AG10803 (cell line): Measurements from ENCODE around the gene LIN7C.

Experiments used
- DNase-seq: peaks from one replicate; pipeline ENCODE4 v3.0.0; 2010; ENCODE audit warnings: low read depth
- H3K4me3 ChIP-seq: 2 replicates; pipeline ENCODE4 v1.5.1; 2011; ENCODE audit warnings: mild to moderate bottlenecking, low read length, control low read depth
- CTCF ChIP-seq: conservative IDR thresholded peaks from 2 replicates; pipeline ENCODE4 v1.5.1; 2011; ENCODE audit warnings: mild to moderate bottlenecking, low read length, control low read depth, inconsistent platforms

Gene LIN7C

GRCh38 chr11:27459191-27459590, 47.4 kb downstream of the LIN7C start:
- DNase-seq, result no peak
- no peak for TF ChIP-seq CTCF
- no peak overlapping the region for H3K4me3 ChIP-seq

GRCh38 chr11:27458182-27458581, 48.4 kb downstream of the LIN7C start:
- no peak for TF ChIP-seq CTCF
- DNase-seq, result no peak
- no peak overlapping the region for H3K4me3 ChIP-seq

GRCh38 chr11:27456795-27457329, 49.7 kb downstream of the LIN7C start:
- no peak for DNase-seq
- TF ChIP-seq CTCF, result no peak
- H3K4me3 ChIP-seq, result no peak overlapping the region

GRCh38 chr11:27456140-27456794, 50.3 kb downstream of the LIN7C start:
- peak overlapping the region; percentile 4; the same call in 1 of the 2 replicates for H3K4me3 ChIP-seq
- no peak for TF ChIP-seq CTCF
- DNase-seq, result peak; percentile 51

- DNase-seq, result no peak
- H3K4me3 ChIP-seq, result no peak overlapping the region
- no peak for TF ChIP-seq CTCF
These were observed 50.9 kb downstream of the LIN7C start for GRCh38 chr11:27455667-27456066.

GRCh38 chr11:27453701-27454100, 52.9 kb downstream of the LIN7C start:
- no peak for DNase-seq
- H3K4me3 ChIP-seq, result no peak overlapping the region
- TF ChIP-seq CTCF, result no peak

GRCh38 chr11:27452147-27452546, 54.4 kb downstream of the LIN7C start:
- no peak for DNase-seq
- no peak for TF ChIP-seq CTCF
- no peak overlapping the region for H3K4me3 ChIP-seq
